Measurements from ENCODE around the gene RAB11A.

Gene RAB11A

GRCh38 chr15:65936282-65936681 lies 67.0 kb downstream of the RAB11A start:
- 100% methylated on average over 1 of the region's 1 CpG for WGBS (ENCODE audit: insufficient coverage)
- no peaks in the 10 kb centered on the region for H3K36me3 ChIP-seq (ENCODE audit: control insufficient read depth in 4 of 4, insufficient read depth in 4 of 4, low read length in 3 of 4)
- no peaks in the 10 kb centered on the region for H3K4me1 ChIP-seq (ENCODE audit: control extremely low read depth in 1 of 4, control insufficient read depth in 4 of 4, insufficient read depth in 4 of 4, low read length in 3 of 4)
- DNase-seq: no peak
- ChIA-PET CTCF (no interaction called here), POLR2A (no interaction called here)
- no peaks in the 10 kb centered on the region for H3K9me3 ChIP-seq (ENCODE audit: control extremely low read depth in 1 of 5, control insufficient read depth in 4 of 5, insufficient read depth in 2 of 5, low read depth in 1 of 5, low read length in 4 of 5)
- H3K27me3 ChIP-seq (replicated peaks in 2 of 5; ENCODE audit: control insufficient read depth in 4 of 5, insufficient read depth in 5 of 5, low read length in 4 of 5): peaks cover 0 to under 1% (median 0%) of the 10 kb centered on the region in 5 experiments
- H3K4me3 ChIP-seq (ENCODE audit: control insufficient read depth in 1 of 7, extremely low read depth in 1 of 7, insufficient read depth in 4 of 7, low read depth in 2 of 7, low read length in 6 of 7): no peak overlapping the region
- H3K27ac ChIP-seq (ENCODE audit: insufficient read depth in 1 of 2, low read depth in 1 of 2, low read length in 2 of 2, poor library complexity in 1 of 2, severe bottlenecking in 2 of 2): no peak overlapping the region

- 100% methylated on average over 3 of the region's 3 CpGs for WGBS (ENCODE audit: insufficient coverage)
- H3K9me3 ChIP-seq (ENCODE audit: control extremely low read depth in 1 of 5, control insufficient read depth in 4 of 5, insufficient read depth in 2 of 5, low read depth in 1 of 5, low read length in 4 of 5): no peaks in the 10 kb centered on the region
- no peak for DNase-seq
- no peak overlapping the region for H3K27ac ChIP-seq (ENCODE audit: insufficient read depth in 1 of 2, low read depth in 1 of 2, low read length in 2 of 2, poor library complexity in 1 of 2, severe bottlenecking in 2 of 2)
- CTCF ChIA-PET: no interaction called here
- peaks cover 0 to 3% (median 0%) of the 10 kb centered on the region in 5 experiments for H3K27me3 ChIP-seq (replicated peaks in 2 of 5; ENCODE audit: control insufficient read depth in 4 of 5, insufficient read depth in 5 of 5, low read length in 4 of 5)
- POLR2A ChIA-PET: no interaction called here
- no peak overlapping the region for H3K4me3 ChIP-seq (ENCODE audit: control insufficient read depth in 1 of 7, extremely low read depth in 1 of 7, insufficient read depth in 4 of 7, low read depth in 2 of 7, low read length in 6 of 7)
- no peaks in the 10 kb centered on the region for H3K36me3 ChIP-seq (ENCODE audit: control insufficient read depth in 4 of 4, insufficient read depth in 4 of 4, low read length in 3 of 4)
- no peaks in the 10 kb centered on the region for H3K4me1 ChIP-seq (ENCODE audit: control extremely low read depth in 1 of 4, control insufficient read depth in 4 of 4, insufficient read depth in 4 of 4, low read length in 3 of 4)
Observed at GRCh38 chr15:65937054-65937453, 67.8 kb downstream of the RAB11A start.

- ChIA-PET CTCF (no interaction called here), POLR2A (interaction anchor here (0.6 kb wide), 1 partner anchor 490 kb away, joined by 3 read pairs; no protein-coding TSS in a partner anchor)
- no peak overlapping the region for H3K4me3 ChIP-seq (ENCODE audit: control insufficient read depth in 1 of 7, extremely low read depth in 1 of 7, insufficient read depth in 4 of 7, low read depth in 2 of 7, low read length in 6 of 7)
- no peaks in the 10 kb centered on the region for H3K9me3 ChIP-seq (ENCODE audit: control extremely low read depth in 1 of 5, control insufficient read depth in 4 of 5, insufficient read depth in 2 of 5, low read depth in 1 of 5, low read length in 4 of 5)
- no peaks in the 10 kb centered on the region for H3K4me1 ChIP-seq (ENCODE audit: control extremely low read depth in 1 of 4, control insufficient read depth in 4 of 4, insufficient read depth in 4 of 4, low read length in 3 of 4)
- H3K27me3 ChIP-seq (replicated peaks in 2 of 5; ENCODE audit: control insufficient read depth in 4 of 5, insufficient read depth in 5 of 5, low read length in 4 of 5): peaks cover 0 to 3% (median 0%) of the 10 kb centered on the region in 5 experiments
- no peak for DNase-seq
- WGBS (ENCODE audit: insufficient coverage): 100% methylated on average over 1 of the region's 1 CpG
- no peak overlapping the region for H3K27ac ChIP-seq (ENCODE audit: insufficient read depth in 1 of 2, low read depth in 1 of 2, low read length in 2 of 2, poor library complexity in 1 of 2, severe bottlenecking in 2 of 2)
- H3K36me3 ChIP-seq (ENCODE audit: control insufficient read depth in 4 of 4, insufficient read depth in 4 of 4, low read length in 3 of 4): no peaks in the 10 kb centered on the region
Observed at GRCh38 chr15:65937476-65937875, 68.2 kb downstream of the RAB11A start.

- Histone ChIP-seq H3K4me1 (ENCODE audit: control extremely low read depth in 1 of 4, control insufficient read depth in 4 of 4, insufficient read depth in 4 of 4, low read length in 3 of 4) (no peaks in the 10 kb centered on the region), H3K4me3 (ENCODE audit: control insufficient read depth in 1 of 7, extremely low read depth in 1 of 7, insufficient read depth in 4 of 7, low read depth in 2 of 7, low read length in 6 of 7) (no peak overlapping the region), H3K36me3 (ENCODE audit: control insufficient read depth in 4 of 4, insufficient read depth in 4 of 4, low read length in 3 of 4) (no peaks in the 10 kb centered on the region), H3K9me3 (ENCODE audit: control extremely low read depth in 1 of 5, control insufficient read depth in 4 of 5, insufficient read depth in 2 of 5, low read depth in 1 of 5, low read length in 4 of 5) (no peaks in the 10 kb centered on the region), H3K27me3 (replicated peaks in 2 of 5; ENCODE audit: control insufficient read depth in 4 of 5, insufficient read depth in 5 of 5, low read length in 4 of 5) (peaks cover 0 to 3% (median 0%) of the 10 kb centered on the region in 5 experiments), H3K27ac (ENCODE audit: insufficient read depth in 1 of 2, low read depth in 1 of 2, low read length in 2 of 2, poor library complexity in 1 of 2, severe bottlenecking in 2 of 2) (no peak overlapping the region)
- no CpG with 5 or more reads among the region's 4 CpGs for WGBS (ENCODE audit: insufficient coverage)
- POLR2A ChIA-PET: no interaction called here
- CTCF ChIA-PET: interaction anchor here (0.6 to 1.3 kb wide), 3 partner anchors 39 to 74 kb away, joined by 3 read pairs; no protein-coding TSS in a partner anchor
- DNase-seq: no peak
Observed at GRCh38 chr15:65938604-65939003, 69.3 kb downstream of the RAB11A start.

GRCh38 chr15:65939901-65940617 lies 70.8 kb downstream of the RAB11A start:
- Histone ChIP-seq H3K4me1 (ENCODE audit: control extremely low read depth in 1 of 4, control insufficient read depth in 4 of 4, insufficient read depth in 4 of 4, low read length in 3 of 4) (no peaks in the 10 kb centered on the region), H3K4me3 (ENCODE audit: control insufficient read depth in 1 of 7, extremely low read depth in 1 of 7, insufficient read depth in 4 of 7, low read depth in 2 of 7, low read length in 6 of 7) (no peak overlapping the region), H3K9me3 (ENCODE audit: control extremely low read depth in 1 of 5, control insufficient read depth in 4 of 5, insufficient read depth in 2 of 5, low read depth in 1 of 5, low read length in 4 of 5) (no peaks in the 10 kb centered on the region), H3K27me3 (replicated peaks in 2 of 5; ENCODE audit: control insufficient read depth in 4 of 5, insufficient read depth in 5 of 5, low read length in 4 of 5) (peaks cover 0 to 3% (median 0%) of the 10 kb centered on the region in 5 experiments), H3K36me3 (ENCODE audit: control insufficient read depth in 4 of 4, insufficient read depth in 4 of 4, low read length in 3 of 4) (no peaks in the 10 kb centered on the region), H3K27ac (ENCODE audit: insufficient read depth in 1 of 2, low read depth in 1 of 2, low read length in 2 of 2, poor library complexity in 1 of 2, severe bottlenecking in 2 of 2) (no peak overlapping the region)
- DNase-seq: no peak
- ChIA-PET POLR2A (no interaction called here), CTCF (interaction anchor here (0.8 kb wide), 1 partner anchor 8 kb away, joined by 3 read pairs; no protein-coding TSS in a partner anchor)
- WGBS (ENCODE audit: insufficient coverage): 95% methylated on average over 9 of the region's 10 CpGs

GRCh38 chr15:65940618-65940909 lies 71.3 kb downstream of the RAB11A start:
- POLR2A ChIA-PET: no interaction called here
- no peak for DNase-seq

More at GRCh38 chr15:65940618-65940909, 71.3 kb downstream of the RAB11A start:
- no peaks in the 10 kb centered on the region for H3K4me1 ChIP-seq (ENCODE audit: control extremely low read depth in 1 of 4, control insufficient read depth in 4 of 4, insufficient read depth in 4 of 4, low read length in 3 of 4)
- H3K36me3 ChIP-seq (ENCODE audit: control insufficient read depth in 4 of 4, insufficient read depth in 4 of 4, low read length in 3 of 4): no peaks in the 10 kb centered on the region
- H3K27ac ChIP-seq (ENCODE audit: insufficient read depth in 1 of 2, low read depth in 1 of 2, low read length in 2 of 2, poor library complexity in 1 of 2, severe bottlenecking in 2 of 2): no peak overlapping the region
- CTCF ChIA-PET: interaction anchor here (0.8 kb wide), 1 partner anchor 9 kb away, joined by 3 read pairs; no protein-coding TSS in a partner anchor
- no peak overlapping the region for H3K4me3 ChIP-seq (ENCODE audit: control insufficient read depth in 1 of 7, extremely low read depth in 1 of 7, insufficient read depth in 4 of 7, low read depth in 2 of 7, low read length in 6 of 7)
- no peaks in the 10 kb centered on the region for H3K9me3 ChIP-seq (ENCODE audit: control extremely low read depth in 1 of 5, control insufficient read depth in 4 of 5, insufficient read depth in 2 of 5, low read depth in 1 of 5, low read length in 4 of 5)
- H3K27me3 ChIP-seq (replicated peaks in 2 of 5; ENCODE audit: control insufficient read depth in 4 of 5, insufficient read depth in 5 of 5, low read length in 4 of 5): peaks cover 0 to 3% (median 0%) of the 10 kb centered on the region in 5 experiments
